Adipose tissue (tissue), 3 donors: ENCODE data around the gene PRPF18. TPM values are rescaled to one million over a fixed set of nuclear protein-coding genes. Genes with fewer than 3 reads are reported as not detected.

Source experiments
- polyA plus RNA-seq, 3 donors: library from polyadenylated mRNA; stranded (reverse); fragments of 200-250 nt; gene quantifications; one replicate each; pipeline ENCODE4 v1.2.3, GENCODE V29; 2013
- donor health status: healthy with polysubstance abuse.
- donor health status: Bipolar disorder and iron deficiency.
- donor health status: healthy.

Gene PRPF18
- polyA plus RNA-seq, 3 donors, result 8.9 to 19.2 (median 13.9) TPM

Other genes starting within 250 kb of the PRPF18 start
- gene SEPHS1, start 238.7 kb upstream of the PRPF18 start, polyA plus RNA-seq, result 10 to 100 TPM; 22.9 to 43.0 (median 39.8) TPM
- gene BEND7, start 58.0 kb upstream of the PRPF18 start, polyA plus RNA-seq, result 1 to 10 TPM; 3.8 to 7.7 (median 6.1) TPM